ENCODE measurements around the gene ROBO2. TPM values are rescaled to one million over a fixed set of nuclear protein-coding genes. Genes with fewer than 3 reads are reported as not detected.
"Not testable (repeated sequence)": the region's sequence is repeated elsewhere in the genome, so short reads cannot be mapped to it uniquely, and the experiment has no call there.

Gene ROBO2
- total RNA-seq, 4 donors from 2014 or later, result 0.30 to 4.3 (median 2.0) TPM

DNA sequence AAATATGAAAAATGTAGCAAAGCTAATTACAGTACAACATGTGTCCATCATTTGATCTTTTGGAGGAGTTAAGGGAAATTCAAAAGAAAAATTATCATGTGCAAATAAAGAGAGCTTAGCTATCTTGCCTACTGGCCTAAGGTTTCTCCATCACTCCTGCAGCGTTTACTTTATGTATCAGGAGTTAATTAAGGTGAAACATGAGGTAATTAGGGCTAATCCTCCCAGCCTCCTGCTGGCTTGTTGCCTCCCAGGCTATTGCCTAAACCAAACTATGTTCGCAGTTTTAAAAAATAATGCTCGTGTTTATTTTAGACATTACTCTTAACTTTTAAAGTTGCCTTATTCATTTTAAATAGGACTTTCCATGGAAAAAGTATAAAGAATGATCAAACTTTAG is 367.5 kb downstream of the ROBO2 start:
- intact Hi-C loops (cut with DNase I; ENCODE audit: low total_unique reads), result no loop called here
- WGBS, 2 donors, result 35 to 40% methylated on average over 3 of the region's 3 CpGs
- TF ChIP-seq POLR2A (IDR thresholded peaks at IDR 0.05) (no peak), CTCF (IDR thresholded peaks at IDR 0.05) (no peak)
- H3K4me3 ChIP-seq (ENCODE audit: low read depth, poor library complexity, severe bottlenecking), result no peak overlapping the region
- no peak for DNase-seq (ENCODE audit: low spot score in 2 of 2)

DNA sequence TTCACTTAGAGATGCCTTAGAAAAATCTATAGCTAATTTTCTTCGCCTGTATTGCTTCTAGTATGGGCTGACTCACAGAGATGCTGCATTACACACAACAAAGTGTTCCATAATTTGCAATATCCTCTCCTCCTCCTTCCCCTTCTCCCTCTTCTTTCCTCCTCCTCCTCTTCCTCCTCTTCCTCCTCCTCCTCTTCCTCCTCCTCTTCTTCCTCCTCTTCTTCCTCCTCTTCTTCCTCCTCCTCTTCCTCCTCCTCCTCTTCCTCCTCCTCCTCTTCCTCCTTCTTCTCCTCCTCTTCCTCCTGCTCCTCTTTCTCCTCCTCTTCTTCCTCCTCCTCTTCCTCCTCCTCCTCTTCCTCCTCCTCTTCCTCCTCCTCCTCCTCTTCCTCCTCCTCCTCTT is 370.4 kb downstream of the ROBO2 start:
- DNase-seq (ENCODE audit: low spot score in 2 of 2); H3K4me3 ChIP-seq (ENCODE audit: low read depth, poor library complexity, severe bottlenecking); intact Hi-C loops (cut with DNase I; ENCODE audit: low total_unique reads): not testable (repeated sequence)
- 91 to 96% methylated on average over 1 of the region's 1 CpG for WGBS, 2 donors

DNA sequence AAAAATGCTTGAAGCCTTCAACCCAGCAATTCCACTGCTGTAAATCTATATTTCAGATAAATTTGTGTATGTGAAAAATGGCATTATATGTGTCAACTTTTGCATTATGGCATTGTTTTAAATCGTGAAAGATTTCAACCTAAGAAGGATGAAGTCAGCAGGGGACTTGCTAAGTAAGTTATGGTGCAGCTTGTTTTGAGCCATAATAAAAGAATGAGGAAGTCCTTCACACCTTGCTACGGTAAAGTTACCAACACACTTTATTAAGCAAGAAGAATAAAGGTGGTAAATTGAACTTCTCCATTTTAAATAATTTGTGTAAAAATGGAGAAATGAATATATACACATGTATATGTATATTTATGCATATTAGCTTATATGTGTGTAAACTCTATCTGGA is 371.4 kb downstream of the ROBO2 start:
- intact Hi-C loops (cut with DNase I; ENCODE audit: low total_unique reads), result no loop called here
- no peak for DNase-seq (ENCODE audit: low spot score in 2 of 2)
- 37 to 66% methylated on average over 2 of the region's 2 CpGs for WGBS, 2 donors
- TF ChIP-seq CTCF (IDR thresholded peaks at IDR 0.05) (no peak), POLR2A (IDR thresholded peaks at IDR 0.05) (no peak)
- H3K4me3 ChIP-seq (ENCODE audit: low read depth, poor library complexity, severe bottlenecking), result no peak overlapping the region

DNA sequence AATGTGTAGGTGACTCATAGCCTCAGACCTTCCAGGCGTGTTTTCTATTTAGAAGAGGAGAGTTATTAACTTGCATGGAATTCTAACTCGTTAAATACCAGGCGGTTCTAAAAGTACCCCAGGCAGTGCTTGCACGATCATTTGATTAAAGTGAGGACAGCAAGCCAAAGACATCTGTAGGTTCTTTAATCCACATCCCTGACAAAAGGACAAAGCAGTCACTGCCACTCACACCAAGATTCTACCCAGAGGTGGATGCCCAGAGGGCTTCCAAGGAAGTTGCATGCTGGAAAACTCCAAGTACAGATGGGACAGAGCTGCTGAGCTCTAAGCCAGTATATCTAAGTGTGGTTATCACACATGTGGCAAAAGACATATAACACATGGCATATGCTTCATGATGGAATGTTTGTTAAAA is 372.1 kb downstream of the ROBO2 start:
- 33 to 42% methylated on average over 4 of the region's 4 CpGs for WGBS, 2 donors

GRCh38 chr3:77412584-77412983 is 372.7 kb downstream of the ROBO2 start:
- DNase-seq (ENCODE audit: low spot score in 2 of 2), result peak in 1 of 2 donors; percentile 24
- no peak overlapping the region for H3K4me3 ChIP-seq (ENCODE audit: low read depth, poor library complexity, severe bottlenecking)
- intact Hi-C loops (cut with DNase I; ENCODE audit: low total_unique reads), result no loop called here
- WGBS, 2 donors, result 60 to 68% methylated on average over 2 of the region's 2 CpGs
- no peak for TF ChIP-seq POLR2A (IDR thresholded peaks at IDR 0.05)
- TF ChIP-seq CTCF (IDR thresholded peaks at IDR 0.05), result no peak

More for the DNA sequence above, 372.1 kb downstream of the ROBO2 start:
- no peak overlapping the region for H3K4me3 ChIP-seq (ENCODE audit: low read depth, poor library complexity, severe bottlenecking)
- intact Hi-C loops (cut with DNase I; ENCODE audit: low total_unique reads), result no loop called here
- no peak for TF ChIP-seq POLR2A (IDR thresholded peaks at IDR 0.05)
- no peak for TF ChIP-seq CTCF (IDR thresholded peaks at IDR 0.05)
- no peak for DNase-seq (ENCODE audit: low spot score in 2 of 2)

DNA sequence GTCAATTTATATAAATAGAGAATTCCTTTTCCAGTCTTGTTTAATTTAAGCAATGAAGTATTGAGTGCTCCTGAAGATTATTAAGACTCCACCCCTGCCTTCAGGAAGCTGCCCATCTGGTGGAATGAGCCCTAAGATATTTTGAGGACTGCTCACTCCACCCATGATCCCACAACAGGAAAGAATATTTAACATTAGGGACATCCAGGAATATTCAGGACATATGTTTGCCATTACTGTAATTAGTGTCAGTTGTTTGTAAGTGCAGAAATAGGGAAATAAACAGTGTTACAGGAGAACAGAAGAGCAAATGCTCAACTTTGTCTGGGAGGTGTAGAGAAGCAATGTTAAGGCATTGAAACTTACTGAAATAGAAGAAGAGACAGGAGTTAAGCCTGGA is 375.0 kb downstream of the ROBO2 start:
- DNase-seq (ENCODE audit: low spot score in 2 of 2), result no peak
- no peak overlapping the region for H3K4me3 ChIP-seq (ENCODE audit: low read depth, poor library complexity, severe bottlenecking)
- TF ChIP-seq POLR2A (IDR thresholded peaks at IDR 0.05), result no peak
- no peak for TF ChIP-seq CTCF (IDR thresholded peaks at IDR 0.05)
- intact Hi-C loops (cut with DNase I; ENCODE audit: low total_unique reads), result no loop called here

Data from lower leg skin (tissue), 4 donors.